ENCODE measurements around the gene URB1.

DNA sequence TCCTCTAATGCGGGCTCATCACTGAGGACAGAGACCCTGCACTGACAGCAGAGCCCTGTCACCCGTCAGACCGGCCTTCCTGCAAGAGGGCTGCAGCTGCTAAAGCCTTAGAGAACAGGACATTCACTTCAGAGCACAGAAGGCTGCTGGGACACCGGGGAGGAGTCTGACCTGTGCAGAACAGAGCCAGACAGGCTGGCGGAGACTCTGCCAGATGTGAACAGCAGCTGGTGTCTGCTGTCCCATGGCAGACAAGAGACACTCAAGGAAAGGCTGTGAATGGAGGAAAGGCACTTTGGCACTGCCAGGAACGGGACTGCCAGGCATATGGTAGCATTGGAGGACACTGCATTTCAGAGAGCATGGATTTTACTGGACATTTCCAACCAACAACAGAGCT lies 72.8 kb downstream of the URB1 start:
- TF ChIP-seq, protein P1, sequence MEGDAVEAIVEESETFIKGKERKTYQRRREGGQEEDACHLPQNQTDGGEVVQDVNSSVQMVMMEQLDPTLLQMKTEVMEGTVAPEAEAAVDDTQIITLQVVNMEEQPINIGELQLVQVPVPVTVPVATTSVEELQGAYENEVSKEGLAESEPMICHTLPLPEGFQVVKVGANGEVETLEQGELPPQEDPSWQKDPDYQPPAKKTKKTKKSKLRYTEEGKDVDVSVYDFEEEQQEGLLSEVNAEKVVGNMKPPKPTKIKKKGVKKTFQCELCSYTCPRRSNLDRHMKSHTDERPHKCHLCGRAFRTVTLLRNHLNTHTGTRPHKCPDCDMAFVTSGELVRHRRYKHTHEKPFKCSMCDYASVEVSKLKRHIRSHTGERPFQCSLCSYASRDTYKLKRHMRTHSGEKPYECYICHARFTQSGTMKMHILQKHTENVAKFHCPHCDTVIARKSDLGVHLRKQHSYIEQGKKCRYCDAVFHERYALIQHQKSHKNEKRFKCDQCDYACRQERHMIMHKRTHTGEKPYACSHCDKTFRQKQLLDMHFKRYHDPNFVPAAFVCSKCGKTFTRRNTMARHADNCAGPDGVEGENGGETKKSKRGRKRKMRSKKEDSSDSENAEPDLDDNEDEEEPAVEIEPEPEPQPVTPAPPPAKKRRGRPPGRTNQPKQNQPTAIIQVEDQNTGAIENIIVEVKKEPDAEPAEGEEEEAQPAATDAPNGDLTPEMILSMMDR (IDR thresholded peaks at IDR 0.05; ENCODE audit: low read depth, low read length) = no peak
- no peak for TF ChIP-seq MYC (IDR thresholded peaks at IDR 0.05; ENCODE audit: low read depth, low read length)
- TF ChIP-seq POLR2A (IDR thresholded peaks at IDR 0.05; ENCODE audit: extremely low read depth, insufficient read length) = no peak

All from NB4 (cell line).